NCI-H146 treated with DMSO at 0.1 percent for 48 hours (cell line): ENCODE data around the gene NME4.
"Not testable (repeated sequence)": the region's sequence is repeated elsewhere in the genome, so short reads cannot be mapped to it uniquely, and the experiment has no call there.

Source experiments
- DNase-seq: peaks from one replicate; lab custom pipeline; 2025; ENCODE audit not compliant: unreplicated experiment; lab: John Stamatoyannopoulos, UW

NME4 gene

DNA sequence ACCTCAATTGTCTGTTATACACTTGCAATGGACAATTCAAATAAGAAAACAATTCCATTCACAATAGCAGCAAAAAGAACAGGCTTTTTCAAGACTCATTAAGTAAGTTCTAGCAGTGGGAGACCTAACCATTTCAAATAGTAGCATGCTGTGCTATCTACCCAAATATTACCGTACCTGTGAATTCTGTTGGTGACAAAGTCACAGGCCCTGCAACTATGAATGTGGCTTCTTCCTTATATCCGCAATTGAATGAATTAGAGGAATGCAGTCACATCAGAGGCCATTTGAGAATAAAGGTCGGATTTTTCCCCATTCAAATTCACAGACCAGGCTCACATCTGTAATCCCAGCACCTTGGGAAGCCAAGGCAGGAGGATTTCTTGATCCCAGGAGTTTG lies 800 bp upstream of the NME4 start:
- peak; percentile 60 for DNase-seq

DNA sequence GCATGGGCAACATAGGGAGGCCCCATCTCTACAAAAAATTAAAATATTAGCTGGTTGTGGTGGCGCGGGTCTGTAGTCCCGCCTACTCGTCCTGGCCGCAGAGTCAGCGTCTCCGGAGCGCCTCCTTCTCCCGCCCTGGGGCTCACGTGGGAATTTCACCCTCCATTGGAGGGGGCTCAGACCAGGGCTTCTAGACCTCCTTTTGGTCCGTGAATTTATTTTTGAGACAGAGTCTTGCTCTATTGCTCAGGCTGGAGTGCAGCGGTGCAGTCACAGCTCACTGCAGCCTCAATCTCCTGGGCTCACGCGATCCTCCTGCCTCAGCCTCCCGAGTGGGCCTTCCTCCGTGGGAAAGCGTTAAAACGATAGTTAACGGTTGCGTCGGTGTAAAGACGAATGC lies 394 bp upstream of the NME4 start:
- DNase-seq: no peak

DNA sequence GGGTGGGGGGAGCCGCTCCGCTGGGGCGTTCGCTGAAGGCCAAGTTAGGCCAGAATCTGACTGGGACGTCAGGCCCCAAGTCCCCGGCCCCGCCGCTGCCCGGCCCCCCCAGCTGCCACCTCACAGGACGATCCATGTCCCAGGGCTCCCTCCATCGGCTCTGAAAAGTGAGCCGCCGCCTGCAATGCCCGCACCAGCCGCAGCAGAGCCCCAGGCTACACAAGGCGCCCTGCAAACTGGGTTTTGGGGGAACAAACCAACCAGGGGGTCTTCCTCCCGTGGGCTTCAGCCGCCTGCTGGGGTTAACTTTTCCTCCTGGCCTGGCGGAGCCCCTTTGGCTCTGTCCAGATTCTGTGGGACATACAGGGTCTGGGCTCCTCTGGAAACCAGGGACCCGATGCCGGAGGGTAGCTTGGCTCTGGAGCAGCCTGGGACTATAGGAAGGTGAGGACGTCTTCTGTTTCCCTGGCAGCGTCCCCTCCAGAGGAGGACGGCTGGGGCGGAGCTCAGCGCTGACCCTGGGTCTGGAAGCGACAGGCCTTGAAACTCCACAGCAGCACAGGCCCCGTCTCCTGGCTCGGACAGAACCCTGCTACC lies 835 bp downstream of the NME4 start:
- no peak for DNase-seq

DNA sequence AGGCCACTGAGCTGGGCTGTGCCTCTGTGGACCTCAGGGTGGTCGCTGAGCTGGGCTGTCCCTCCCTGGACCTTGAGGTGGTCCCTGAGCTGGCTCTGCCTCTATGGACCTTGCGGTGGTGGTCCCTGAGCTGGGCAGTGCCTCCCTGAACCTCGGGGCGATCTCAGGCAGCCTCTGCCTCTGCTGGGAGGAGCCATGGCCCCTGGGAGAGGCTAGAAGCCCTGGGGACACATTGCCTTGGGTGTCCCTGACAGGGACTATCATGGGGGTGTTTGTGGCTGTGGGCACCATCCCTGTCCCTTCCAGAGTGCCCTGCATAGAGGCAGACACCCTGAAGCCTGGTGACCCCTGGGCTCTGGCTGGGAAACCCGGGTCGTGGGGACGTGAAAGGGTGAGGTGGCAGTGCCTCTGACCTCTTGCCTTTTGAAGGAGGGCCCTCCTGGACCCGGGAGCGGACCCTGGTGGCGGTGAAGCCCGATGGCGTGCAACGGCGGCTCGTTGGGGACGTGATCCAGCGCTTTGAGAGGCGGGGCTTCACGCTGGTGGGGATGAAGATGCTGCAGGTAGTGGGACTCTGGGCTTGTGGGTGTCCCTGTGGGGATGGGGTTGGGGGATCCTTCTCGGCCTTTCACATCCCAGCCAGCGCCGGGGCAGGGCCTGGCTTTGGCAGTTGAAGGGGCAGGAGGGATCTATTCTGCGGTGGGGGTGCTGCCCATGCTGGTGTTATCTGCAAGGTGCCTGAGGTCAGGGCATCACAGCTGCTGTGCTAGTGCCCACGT lies 1.8 kb downstream of the NME4 start:
- no peak for DNase-seq

DNA sequence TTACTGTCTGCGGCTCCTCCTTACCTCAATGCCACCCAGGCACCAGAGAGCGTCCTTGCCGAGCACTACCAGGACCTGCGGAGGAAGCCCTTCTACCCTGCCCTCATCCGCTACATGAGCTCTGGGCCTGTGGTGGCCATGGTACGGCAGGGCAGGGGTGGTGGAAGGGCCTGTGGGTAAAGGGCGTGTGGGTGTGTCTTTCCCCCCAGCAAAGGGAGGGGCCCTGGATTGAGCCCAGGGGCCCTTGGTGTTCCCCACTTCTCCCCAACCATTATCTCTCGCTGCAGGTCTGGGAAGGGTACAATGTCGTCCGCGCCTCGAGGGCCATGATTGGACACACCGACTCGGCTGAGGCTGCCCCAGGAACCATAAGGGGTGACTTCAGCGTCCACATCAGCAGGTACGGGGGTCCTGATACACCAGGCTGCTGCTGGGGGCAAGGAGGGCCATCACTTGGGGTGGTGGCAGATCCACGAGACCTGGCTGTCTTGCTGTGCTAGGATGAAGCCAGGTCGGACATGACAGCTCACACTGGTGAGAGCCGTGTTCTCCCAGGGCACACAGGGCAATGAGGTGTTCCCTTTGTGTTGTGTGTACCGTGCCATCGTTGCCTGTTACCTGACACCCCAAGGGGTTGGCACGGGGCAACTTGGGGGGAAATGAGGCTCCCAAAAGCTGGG lies 2.5 kb downstream of the NME4 start:
- DNase-seq: no peak

DNA sequence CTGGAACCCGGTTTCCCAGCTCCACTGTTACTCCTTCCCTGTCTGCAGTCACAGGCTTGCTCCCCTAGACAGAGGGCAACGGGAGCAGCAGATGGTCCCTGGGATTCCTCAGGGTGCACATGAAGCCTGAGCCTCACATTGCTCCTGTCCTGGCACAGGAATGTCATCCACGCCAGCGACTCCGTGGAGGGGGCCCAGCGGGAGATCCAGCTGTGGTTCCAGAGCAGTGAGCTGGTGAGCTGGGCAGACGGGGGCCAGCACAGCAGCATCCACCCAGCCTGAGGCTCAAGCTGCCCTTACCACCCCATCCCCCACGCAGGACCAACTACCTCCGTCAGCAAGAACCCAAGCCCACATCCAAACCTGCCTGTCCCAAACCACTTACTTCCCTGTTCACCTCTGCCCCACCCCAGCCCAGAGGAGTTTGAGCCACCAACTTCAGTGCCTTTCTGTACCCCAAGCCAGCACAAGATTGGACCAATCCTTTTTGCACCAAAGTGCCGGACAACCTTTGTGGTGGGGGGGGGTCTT lies 3.1 kb downstream of the NME4 start:
- DNase-seq: no peak

DNA sequence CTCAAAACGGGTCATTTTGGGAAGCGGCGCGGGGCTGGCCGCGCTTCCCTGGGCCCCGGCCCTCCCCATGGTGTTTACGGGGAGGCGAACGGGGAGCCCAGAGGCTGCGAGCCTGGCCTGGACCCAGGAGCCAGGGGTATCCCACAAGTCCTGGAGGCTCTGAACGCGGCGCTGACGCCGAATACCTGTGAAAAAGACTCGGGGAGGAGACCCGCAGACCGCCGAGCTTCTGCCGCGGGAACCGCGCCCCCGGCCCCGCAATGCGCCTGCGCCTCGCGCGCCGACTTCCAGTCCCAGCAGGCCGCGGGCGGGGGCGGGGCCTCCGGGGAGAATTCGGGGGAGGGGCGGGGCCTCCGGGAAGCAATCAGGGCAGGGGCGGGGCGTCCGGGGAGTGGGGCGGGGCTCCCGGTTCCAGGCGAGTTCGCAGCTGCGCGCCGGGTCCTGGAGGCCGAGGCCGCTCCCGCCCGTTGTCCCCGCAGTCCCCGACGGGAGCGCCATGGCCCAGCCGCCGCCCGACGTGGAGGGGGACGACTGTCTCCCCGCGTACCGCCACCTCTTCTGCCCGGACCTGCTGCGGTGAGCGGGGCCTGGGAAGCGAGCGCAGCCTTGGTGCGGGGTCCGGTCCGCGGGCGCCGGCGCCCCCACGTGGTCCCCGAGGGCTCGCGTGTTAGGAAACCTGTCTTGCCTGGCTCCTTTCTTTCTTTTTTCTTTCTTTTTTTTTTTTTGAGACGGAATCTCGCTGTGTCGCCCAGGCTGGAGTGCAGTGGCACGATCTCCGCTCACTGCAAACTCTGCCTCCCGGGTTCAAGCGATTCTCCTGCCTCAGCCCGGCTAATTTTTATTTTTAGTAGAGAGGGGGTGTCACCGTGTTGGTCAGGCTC lies 4.7 kb downstream of the NME4 start, which contains the start of gene DECR2:
Gene DECR2, plus strand, starts transcription at position 418 of the 881 bp plus-strand sequence. Its CDS starts 79 bp downstream, at position 497.
- peak; percentile 74 for DNase-seq

DNA sequence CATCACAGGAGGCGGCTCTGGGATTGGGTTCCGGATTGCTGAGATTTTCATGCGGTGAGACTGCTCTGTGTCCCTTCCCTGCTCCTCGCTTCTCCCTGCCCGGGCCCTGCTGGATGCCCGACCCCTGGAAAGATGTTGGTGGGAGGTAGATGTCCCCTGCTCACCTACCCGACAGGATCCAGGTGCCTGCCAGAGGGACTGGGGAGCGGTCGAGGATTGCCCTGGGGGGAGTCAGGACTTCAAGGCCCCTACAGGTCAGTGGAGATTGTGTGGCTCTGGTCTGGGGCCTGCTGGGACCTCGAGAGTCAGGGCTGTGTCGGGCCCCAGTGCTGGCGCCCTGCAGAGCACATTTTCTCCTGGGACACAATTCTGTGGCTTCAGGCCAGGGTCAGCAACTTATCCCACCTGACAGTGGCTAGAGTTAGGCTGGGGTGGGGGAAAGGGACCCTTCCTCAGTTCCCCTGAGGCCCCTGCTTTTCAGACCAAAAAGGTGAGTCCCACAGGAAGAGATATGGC lies 8.0 kb downstream of the NME4 start:
- no peak for DNase-seq

DNA sequence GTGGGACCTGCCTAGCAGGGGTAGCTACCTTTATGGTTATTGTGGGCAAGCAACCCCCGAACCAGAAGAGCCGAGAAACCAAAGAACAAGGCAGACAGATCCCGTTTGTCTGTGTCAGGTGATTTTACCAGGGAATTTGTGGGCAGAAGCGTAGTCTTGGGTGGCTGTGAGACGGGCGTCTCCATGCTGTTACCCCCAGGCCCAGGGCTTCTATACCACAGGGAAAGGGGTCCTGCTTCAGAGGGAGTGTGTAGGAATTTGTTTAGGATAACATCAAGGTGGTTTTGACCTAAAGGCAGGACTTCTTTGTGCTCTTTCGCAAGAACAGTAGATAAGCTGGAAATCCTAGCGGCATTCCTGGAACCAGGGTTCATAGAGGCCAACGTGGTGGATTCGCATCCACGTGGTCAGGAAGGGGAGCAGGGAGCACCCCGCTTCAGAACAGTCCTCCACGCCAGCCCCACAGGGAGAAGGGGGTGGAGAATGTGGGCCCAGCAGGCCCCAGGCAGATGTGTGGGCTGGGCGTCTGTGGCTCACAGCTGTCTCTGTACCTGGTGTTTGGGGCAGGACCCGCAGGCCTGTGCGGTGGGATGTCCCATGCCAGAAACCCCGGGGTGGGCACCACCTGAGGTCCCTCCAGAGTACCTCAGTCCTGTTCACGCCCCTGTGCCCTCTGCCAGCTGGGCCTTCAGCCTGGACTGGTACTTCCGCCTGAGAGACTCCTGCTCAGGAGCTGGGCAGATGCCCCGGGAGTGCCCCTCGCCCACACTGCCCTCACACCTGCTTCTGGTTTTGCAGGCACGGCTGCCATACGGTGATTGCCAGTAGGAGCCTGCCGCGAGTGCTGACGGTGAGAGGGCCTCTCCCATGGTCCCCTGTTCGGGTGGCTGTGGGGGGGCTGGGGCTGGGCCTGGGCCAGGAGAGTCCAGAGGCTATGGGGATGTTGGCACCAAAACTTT lies 8.8 kb downstream of the NME4 start:
- no peak for DNase-seq

DNA sequence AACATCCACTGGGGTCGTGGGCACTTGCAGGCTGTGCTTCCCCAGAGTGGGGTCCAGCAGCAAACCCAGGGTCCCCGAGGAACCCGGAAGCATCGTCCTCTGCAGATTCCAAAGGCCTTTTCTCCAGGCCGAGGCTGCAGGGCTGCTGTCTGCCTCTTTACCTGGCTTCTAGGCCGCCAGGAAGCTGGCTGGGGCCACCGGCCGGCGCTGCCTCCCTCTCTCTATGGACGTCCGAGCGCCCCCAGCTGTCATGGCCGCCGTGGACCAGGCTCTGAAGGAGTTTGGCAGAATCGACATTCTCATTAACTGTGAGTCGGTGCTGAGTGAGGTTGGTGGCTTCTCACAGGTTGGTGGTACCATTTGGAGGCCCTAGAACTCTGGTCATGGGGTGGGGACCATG lies 10.3 kb downstream of the NME4 start:
- no peak for DNase-seq

DNA sequence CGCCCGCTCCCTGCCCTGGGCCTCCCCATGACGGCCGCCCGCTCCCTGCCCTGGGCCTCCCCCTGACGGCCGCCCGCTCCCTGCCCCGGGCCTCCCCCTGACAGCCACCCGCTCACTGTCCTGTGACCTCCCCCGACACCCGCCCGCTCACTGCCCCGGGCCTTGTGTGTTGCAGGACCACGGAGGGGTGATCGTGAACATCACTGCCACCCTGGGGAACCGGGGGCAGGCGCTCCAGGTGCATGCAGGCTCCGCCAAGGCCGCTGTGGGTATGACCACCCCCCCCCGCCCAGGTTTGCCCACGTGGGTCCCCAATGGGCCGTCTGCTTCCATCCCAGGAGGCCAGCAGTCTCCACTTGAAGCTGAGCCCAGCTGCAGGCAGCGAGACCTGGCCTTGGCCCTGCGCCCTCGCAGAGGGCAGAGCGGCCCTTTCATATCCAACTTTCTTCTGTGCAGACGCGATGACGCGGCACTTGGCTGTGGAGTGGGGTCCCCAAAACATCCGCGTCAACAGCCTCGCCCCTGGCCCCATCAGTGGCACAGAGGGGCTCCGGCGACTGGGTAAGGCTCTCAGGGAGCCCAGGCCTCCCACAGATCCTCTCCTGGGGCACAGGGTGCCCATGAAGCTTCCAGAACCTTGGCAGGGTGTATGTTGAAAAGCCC lies 13.6 kb downstream of the NME4 start:
- DNase-seq: no peak

DNA sequence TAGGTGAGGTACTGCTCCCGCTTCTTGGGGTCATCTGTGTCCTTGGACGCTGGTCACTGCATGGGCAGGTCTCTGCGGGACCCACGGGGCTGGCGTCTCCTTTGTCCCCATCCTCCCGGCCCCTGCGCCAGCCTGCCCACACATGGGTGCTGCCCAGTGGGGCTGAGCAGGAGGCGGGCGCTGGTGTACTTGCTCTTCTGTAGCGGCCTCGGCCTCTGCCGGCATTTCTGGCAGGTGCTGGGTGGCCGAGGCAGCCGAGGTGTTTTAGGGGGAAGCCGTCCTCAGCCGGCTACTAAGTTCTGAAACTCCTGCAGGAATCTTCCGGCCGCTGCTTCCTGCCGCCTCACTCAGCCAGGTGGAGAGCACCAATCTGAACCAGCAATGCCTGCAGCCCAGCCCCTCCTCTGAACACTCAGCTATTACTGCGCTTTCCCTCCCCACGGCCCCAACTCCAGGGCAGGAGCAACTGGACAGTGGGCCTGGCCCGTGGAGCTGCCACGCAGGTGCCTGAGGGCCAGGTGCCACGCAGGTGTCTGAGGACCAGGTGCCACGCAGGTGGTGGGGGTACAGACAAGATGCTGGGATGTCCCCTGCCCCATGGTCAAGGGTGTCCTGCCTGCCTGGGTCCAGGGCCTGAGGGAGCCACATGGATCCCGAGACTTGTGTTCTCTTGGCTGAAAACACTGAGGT lies 14.7 kb downstream of the NME4 start:
- no peak for DNase-seq

DNA sequence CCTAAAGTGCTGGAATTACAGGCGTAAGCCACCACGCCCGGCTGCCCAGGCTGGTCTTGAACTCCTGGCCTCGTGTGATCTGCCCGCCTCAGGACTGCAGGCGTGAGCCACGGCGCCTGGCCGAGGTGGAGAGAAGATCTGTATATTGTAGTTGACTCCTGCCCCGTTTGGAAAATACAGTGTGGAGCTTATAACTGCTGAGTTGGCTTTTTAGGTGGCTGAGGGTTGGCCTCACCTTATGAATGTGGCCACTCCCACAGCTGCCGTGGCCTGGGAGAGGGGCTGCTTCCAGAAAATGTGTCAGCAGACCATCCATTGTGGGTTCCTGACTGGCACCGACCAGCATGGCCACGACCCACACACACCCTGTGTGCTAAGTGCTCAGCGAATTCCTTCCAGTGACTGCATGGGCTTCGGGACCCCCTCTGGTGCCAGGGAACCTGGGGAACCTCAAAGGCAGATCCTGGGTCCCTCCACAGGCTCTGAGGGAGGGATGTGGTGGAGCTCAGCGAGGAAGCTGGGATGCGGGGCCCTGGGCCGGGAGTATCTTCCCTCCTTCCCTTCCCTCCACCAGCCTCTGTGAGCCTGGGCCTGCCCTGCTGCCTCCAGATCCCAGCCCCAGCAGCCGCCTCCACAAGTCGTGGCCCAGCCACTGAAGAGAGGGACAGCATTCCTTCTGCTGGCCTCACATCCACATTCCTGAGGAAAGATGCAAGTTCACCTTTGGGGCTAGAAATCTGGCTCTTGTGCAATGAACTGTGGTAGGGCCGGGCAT lies 17.6 kb downstream of the NME4 start:
- DNase-seq: no peak

DNA sequence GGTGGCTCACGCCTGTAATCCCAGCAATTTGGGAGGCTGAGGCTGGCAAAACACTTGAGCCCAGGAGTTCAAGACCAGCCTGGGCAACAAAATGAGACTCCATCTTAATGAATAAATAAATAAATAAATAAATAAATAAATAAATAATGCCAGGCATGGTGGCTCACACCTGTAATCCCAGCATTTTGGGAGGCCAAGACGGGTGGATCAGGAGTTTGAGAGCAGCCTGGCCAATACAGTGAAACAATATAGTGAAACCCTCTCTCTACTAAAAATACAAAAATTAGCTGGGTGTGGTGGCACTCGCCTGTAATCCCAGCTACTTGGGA lies 18.1 kb downstream of the NME4 start:
- DNase-seq: not testable (repeated sequence)

DNA sequence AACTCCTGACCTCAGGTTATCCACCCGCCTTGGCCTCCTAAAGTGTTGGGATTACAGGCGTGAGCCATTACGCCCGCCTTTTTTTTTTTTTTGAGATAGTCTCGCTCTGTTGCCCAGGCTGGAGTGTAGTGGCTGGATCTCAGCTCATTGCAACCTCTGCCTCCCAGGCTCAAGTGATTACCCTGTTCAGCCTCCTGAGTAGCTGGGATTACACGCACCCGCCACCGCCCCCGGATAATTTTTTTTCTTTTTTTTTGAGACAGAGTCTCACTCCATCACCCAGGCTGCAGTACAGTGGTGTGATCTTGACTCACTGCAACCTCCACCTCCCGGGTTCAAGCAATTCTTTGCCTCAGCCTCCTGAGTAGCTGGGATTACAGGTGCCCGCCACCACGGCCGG lies 25.2 kb downstream of the NME4 start:
- not testable (repeated sequence) for DNase-seq

DNA sequence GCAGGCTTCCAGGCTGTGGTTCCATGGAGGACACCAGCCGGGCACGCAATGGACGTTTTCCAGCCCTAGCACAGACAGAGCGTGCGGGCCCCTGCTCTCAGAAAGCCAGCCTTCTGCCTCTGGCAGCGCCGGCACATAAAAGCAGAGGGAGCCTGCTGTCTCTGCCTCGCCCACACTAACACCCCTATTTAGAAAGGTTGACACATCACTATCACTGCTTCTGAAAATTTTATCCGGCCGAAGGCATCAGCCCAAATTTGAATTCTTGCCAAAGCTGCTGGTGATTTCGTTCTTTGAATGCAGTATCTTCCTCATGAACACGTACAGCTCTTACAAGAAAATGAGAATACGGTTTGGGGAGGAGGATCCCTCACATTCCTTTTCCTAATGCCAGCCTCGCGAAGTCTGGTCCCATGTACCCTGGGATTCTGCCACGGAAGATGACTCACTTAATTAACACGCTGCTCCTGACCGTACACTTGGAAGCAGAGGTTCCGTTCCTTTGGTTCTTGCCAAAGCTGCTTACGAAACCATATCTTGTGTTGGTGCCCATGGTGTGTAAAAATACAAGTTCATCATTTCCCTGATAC lies 27.1 kb downstream of the NME4 start:
- no peak for DNase-seq

DNA sequence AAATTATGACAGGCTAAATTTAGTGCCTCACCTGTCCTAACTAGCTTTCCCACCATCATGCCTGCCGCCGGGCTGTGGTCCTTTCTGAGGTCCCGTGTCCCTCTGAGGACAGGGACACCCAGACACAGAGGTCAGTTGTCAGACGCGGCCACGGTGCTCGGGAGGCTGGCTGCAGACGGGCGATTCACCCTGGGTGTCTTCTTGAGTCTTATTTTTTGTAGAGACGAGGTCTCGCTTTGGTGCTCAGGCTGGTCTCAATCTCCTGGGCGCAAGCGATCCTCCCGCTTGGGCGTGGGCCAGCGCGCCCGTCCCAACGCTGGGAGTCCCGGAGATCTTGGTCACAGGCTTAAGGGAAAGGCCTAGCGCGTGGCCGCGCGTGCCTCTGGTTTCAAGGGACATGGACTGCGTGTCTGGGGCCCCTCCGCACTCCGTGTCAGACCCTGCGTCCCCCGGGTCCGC lies 27.7 kb downstream of the NME4 start:
- DNase-seq: no peak
